Lung microvascular endothelial cell (primary cell): ENCODE measurements around the gene POLE2. TPM values are rescaled to one million over a fixed set of nuclear protein-coding genes. Genes with fewer than 3 reads are reported as not detected.

Experiments used
- DNase-seq, 2 donors: peaks; one replicate each; pipeline versions ENCODE4 v3.0.0 to v3.0.0-alpha.2; 2010; ENCODE audit warnings: low read depth in 2 of 2
- total RNA-seq: library from RNA; depleted of rRNA; stranded (reverse); fragments of >200 nt; gene quantifications from 2 replicates; pipeline ENCODE4 v1.2.1, GENCODE V29; 2014

Gene POLE2
- total RNA-seq, 1 donor from 2014 or later = 3.8 TPM

- no peak for DNase-seq
Observed at GRCh38 chr14:49659526-49660455, 28.2 kb downstream of the POLE2 start.

- peak in 1 of 2 donors; percentile 33 for DNase-seq
Observed at GRCh38 chr14:49657500-49657899, 30.5 kb downstream of the POLE2 start.

- no peak for DNase-seq
Observed at GRCh38 chr14:49654511-49654910, 33.5 kb downstream of the POLE2 start.

- no peak for DNase-seq
Observed at GRCh38 chr14:49653508-49653907, 34.5 kb downstream of the POLE2 start.

GRCh38 chr14:49642163-49642562, 45.9 kb downstream of the POLE2 start:
- no peak for DNase-seq

- DNase-seq = no peak
Observed at GRCh38 chr14:49641697-49642129, 46.3 kb downstream of the POLE2 start.

GRCh38 chr14:49640540-49641417, 47.2 kb downstream of the POLE2 start:
- no peak for DNase-seq

- DNase-seq = no peak
Observed at GRCh38 chr14:49637534-49638078, 50.4 kb downstream of the POLE2 start.

- no peak for DNase-seq
Observed at GRCh38 chr14:49636866-49637265, 51.1 kb downstream of the POLE2 start.

- peak; percentile 78 to 88 for DNase-seq
Observed at GRCh38 chr14:49634547-49635334, 53.3 kb downstream of the POLE2 start, which contains the start of gene DNAAF2. DNAAF2 (minus strand) TSS chr14:49635244; CDS start chr14:49635149, 95 bp downstream.

GRCh38 chr14:49633640-49634546, 54.1 kb downstream of the POLE2 start:
- peak; percentile 98 for DNase-seq

- peak; percentile 39 to 57 for DNase-seq
Observed at GRCh38 chr14:49623941-49624839, 63.8 kb downstream of the POLE2 start.

GRCh38 chr14:49623387-49623786, 64.6 kb downstream of the POLE2 start:
- DNase-seq = peak in 1 of 2 donors; percentile 32

- peak in 1 of 2 donors; percentile 3 for DNase-seq
Observed at GRCh38 chr14:49622022-49622607, 65.9 kb downstream of the POLE2 start.

GRCh38 chr14:49621114-49621881, 66.7 kb downstream of the POLE2 start:
- peak; percentile 76 to 79 for DNase-seq

GRCh38 chr14:49620182-49621113, 67.6 kb downstream of the POLE2 start, which contains the start of the genes MGAT2 and RPL36AL:
MGAT2 (plus strand) TSS chr14:49620799; CDS start chr14:49621269, 470 bp downstream.
RPL36AL (minus strand) TSS chr14:49620626; CDS start chr14:49619104, 1,522 bp downstream.
- DNase-seq = peak; percentile 99
